Liver (tissue), 9 donors: ENCODE results near the gene MYMK. TPM values are rescaled to one million over a fixed set of nuclear protein-coding genes. Genes with fewer than 3 reads are reported as not detected.

Experiments used
- DNase-seq: peaks from one replicate; pipeline ENCODE4 v3.0.0-alpha.2; 2017; ENCODE audit warnings: low spot score
- H3K27ac ChIP-seq, 2 donors: one replicate each; pipeline ENCODE4 v1.7.0; 2013; ENCODE audit warnings: inconsistent platforms in 2 of 2, low read length in 2 of 2, control low read depth in 1 of 2, low read depth in 1 of 2, mild to moderate bottlenecking in 1 of 2
- H3K27me3 ChIP-seq, 4 donors: one replicate each; pipeline versions ENCODE4 v1.6.1 to v1.7.0; 2013; ENCODE audit warnings: low read length in 3 of 4, inconsistent platforms in 1 of 4, mild to moderate bottlenecking in 1 of 4, moderate library complexity in 1 of 4; ENCODE audit not compliant: control insufficient read depth in 4 of 4, insufficient read depth in 4 of 4
- H3K36me3 ChIP-seq, 4 donors: one replicate each; pipeline versions ENCODE4 v1.6.1 to v1.7.0; 2013; ENCODE audit warnings: low read length in 3 of 4, mild to moderate bottlenecking in 3 of 4, low read depth in 1 of 4, moderate library complexity in 1 of 4; ENCODE audit not compliant: control insufficient read depth in 4 of 4, insufficient read depth in 3 of 4
- H3K4me1 ChIP-seq, 4 donors: one replicate each; pipeline versions ENCODE4 v1.6.1 to v1.7.0; 2013; ENCODE audit warnings: low read length in 3 of 4, mild to moderate bottlenecking in 3 of 4, moderate library complexity in 1 of 4; ENCODE audit not compliant: control insufficient read depth in 4 of 4, insufficient read depth in 4 of 4
- H3K4me3 ChIP-seq, 3 donors: one replicate each; pipeline versions ENCODE4 v1.6.1 to v1.7.0; 2013; ENCODE audit warnings: low read length in 3 of 3, control low read depth in 1 of 3, low read depth in 1 of 3, mild to moderate bottlenecking in 1 of 3
- H3K9ac ChIP-seq, 2 donors: one replicate each; pipeline ENCODE4 v1.7.0; 2013; ENCODE audit warnings: low read length in 2 of 2, mild to moderate bottlenecking in 2 of 2, moderate library complexity in 2 of 2, control low read depth in 1 of 2, low read depth in 1 of 2
- H3K9me3 ChIP-seq, 4 donors: one replicate each; pipeline versions ENCODE4 v1.6.1 to v1.7.0; 2013; ENCODE audit warnings: low read length in 3 of 4; ENCODE audit not compliant: control insufficient read depth in 4 of 4
- ATF3 ChIP-seq: IDR thresholded peaks from 2 replicates; pipeline ENCODE4 v1.6.1; 2016; ENCODE audit warnings: antibody characterized with exemption
- CTCF ChIP-seq: fragments of 150-350 bp; IDR thresholded peaks from 2 replicates; pipeline ENCODE4 v1.5.1; 2017; ENCODE audit warnings: improper control_type of control experiment, low read depth, low read length; ENCODE audit not compliant: missing input control
- EGR1 ChIP-seq, 2 donors: IDR thresholded peaks; 2 replicates each; pipeline ENCODE4 v1.6.1; 2016 to 2018; ENCODE audit warnings: antibody characterized with exemption in 2 of 2, low read depth in 2 of 2
- FOXA1 ChIP-seq: IDR thresholded peaks from 2 replicates; pipeline ENCODE4 v1.6.1; 2016; ENCODE audit warnings: antibody characterized with exemption
- FOXA2 ChIP-seq: IDR thresholded peaks from 2 replicates; pipeline ENCODE4 v1.6.1; 2016; ENCODE audit warnings: antibody characterized with exemption
- GABPA ChIP-seq, 2 donors: IDR thresholded peaks in 1 of 2; conservative IDR thresholded peaks in 1 of 2; 2 replicates each; pipeline ENCODE4 v1.6.1; 2016; ENCODE audit warnings: antibody characterized with exemption in 2 of 2, mild to moderate bottlenecking in 1 of 2, moderate library complexity in 1 of 2
- HNF4A ChIP-seq, 2 donors: conservative IDR thresholded peaks; 2 replicates each; pipeline ENCODE4 v1.6.1; 2016; ENCODE audit warnings: antibody characterized with exemption in 2 of 2, mild to moderate bottlenecking in 2 of 2
- HNF4G ChIP-seq: IDR thresholded peaks from 2 replicates; pipeline ENCODE4 v1.6.1; 2016; ENCODE audit warnings: antibody characterized with exemption
- MAX ChIP-seq: IDR thresholded peaks from 2 replicates; pipeline ENCODE4 v1.6.1; 2016; ENCODE audit warnings: antibody characterized with exemption
- NR2F2 ChIP-seq: IDR thresholded peaks from 2 replicates; pipeline ENCODE4 v1.6.1; 2016; ENCODE audit warnings: antibody characterized with exemption
- RAD21 ChIP-seq, 2 donors: IDR thresholded peaks; 2 replicates each; pipeline ENCODE4 v1.6.1; 2016; ENCODE audit warnings: antibody characterized with exemption in 2 of 2, mild to moderate bottlenecking in 2 of 2
- REST ChIP-seq: IDR thresholded peaks from 2 replicates; pipeline ENCODE4 v1.6.1; 2016; ENCODE audit warnings: antibody characterized with exemption, mild to moderate bottlenecking
- RXRA ChIP-seq, 2 donors: IDR thresholded peaks; 2 replicates each; pipeline ENCODE4 v1.6.1; 2017 to 2018; ENCODE audit warnings: antibody characterized with exemption in 2 of 2, mild to moderate bottlenecking in 1 of 2
- SP1 ChIP-seq: IDR thresholded peaks from 2 replicates; pipeline ENCODE4 v1.6.1; 2018; ENCODE audit warnings: antibody characterized with exemption, mild to moderate bottlenecking
- TAF1 ChIP-seq: conservative IDR thresholded peaks from 2 replicates; pipeline ENCODE4 v1.6.1; 2016; ENCODE audit warnings: antibody characterized with exemption, mild to moderate bottlenecking
- YY1 ChIP-seq: IDR thresholded peaks from 2 replicates; pipeline ENCODE4 v1.6.1; 2016; ENCODE audit warnings: antibody characterized with exemption, mild to moderate bottlenecking
- ZBTB33 ChIP-seq: IDR thresholded peaks from 2 replicates; pipeline ENCODE4 v1.6.1; 2016; ENCODE audit warnings: antibody characterized with exemption
- WGBS: extraction: QIAGEN DNeasy Blood & Tissue Kit; methylation state at CpG from one replicate; pipeline ENCODE4 v1.1.7; 2013; 5-methylcytosine and 5-hydroxymethylcytosine counted together
- polyA plus RNA-seq, 2 donors: library from polyadenylated mRNA; stranded (reverse) in 1 of 2; unstranded in 1 of 2; fragments of 200-250 nt in 1 of 2; fragments of >200 nt in 1 of 2; fragmentation: Nextera tagmentation in 1 of 2; extraction: Ambion mirVana in 1 of 2; gene quantifications; one replicate each; pipeline versions ENCODE4 v1.2.1 to v1.2.3, GENCODE V29; 2013 to 2015
- total RNA-seq, 2 donors: library from RNA; depleted of rRNA; stranded (reverse); fragments of >200 nt; gene quantifications; one replicate each; pipeline ENCODE4 v1.2.3, GENCODE V29; 2014
- donor health status: healthy.
- donor health status: healthy.
- donor health status: healthy.
- donor health status: healthy.
- donor health status: healthy.

The MYMK gene
- total and polyA plus RNA-seq, 4 donors: not detected

GRCh38 chr9:133556354-133556753, 31.6 kb upstream of the MYMK start:
- 93% methylated on average over 5 of the region's 5 CpGs for WGBS
- Histone ChIP-seq H3K4me3 (no peak overlapping the region), H3K9me3 (no peaks in the 10 kb centered on the region), H3K27me3 (no peaks in the 10 kb centered on the region), H3K36me3 (peaks cover 0 to 14% (median 1%) of the 10 kb centered on the region in 4 donors), H3K27ac (no peak overlapping the region), H3K9ac (no peak overlapping the region), H3K4me1 (peaks cover 0 to 7% (median 2%) of the 10 kb centered on the region in 4 donors)
- no peak for DNase-seq
- no peak for TF ChIP-seq TAF1
- TF ChIP-seq HNF4G: no peak
- TF ChIP-seq FOXA1: no peak
- TF ChIP-seq FOXA2: no peak
- no peak for TF ChIP-seq CTCF
- no peak for TF ChIP-seq SP1

- Histone ChIP-seq H3K4me3 (no peak overlapping the region), H3K4me1 (peaks cover 0 to 7% (median 2%) of the 10 kb centered on the region in 4 donors), H3K9me3 (no peaks in the 10 kb centered on the region), H3K36me3 (peaks cover 0 to 19% (median 5%) of the 10 kb centered on the region in 4 donors), H3K27ac (no peak overlapping the region), H3K9ac (no peak overlapping the region), H3K27me3 (no peaks in the 10 kb centered on the region)
- WGBS: 94% methylated on average over 8 of the region's 8 CpGs
- no peak for DNase-seq
- TF ChIP-seq NR2F2 (no peak), ZBTB33 (no peak), RXRA (IDR thresholded peaks at IDR 0.05) (no peak), SP1 (no peak), TAF1 (no peak)
Measured at GRCh38 chr9:133554729-133555128, 30.0 kb upstream of the MYMK start.

GRCh38 chr9:133553973-133554713, 29.4 kb upstream of the MYMK start:
- peaks cover 0 to 19% (median 5%) of the 10 kb centered on the region in 4 donors for H3K36me3 ChIP-seq
- H3K27me3 ChIP-seq: no peaks in the 10 kb centered on the region
- H3K9ac ChIP-seq: no peak overlapping the region
- no peaks in the 10 kb centered on the region for H3K9me3 ChIP-seq
- peaks cover 0 to 7% (median 2%) of the 10 kb centered on the region in 4 donors for H3K4me1 ChIP-seq
- 91% methylated on average over 31 of the region's 31 CpGs for WGBS
- TF ChIP-seq REST (no peak), EGR1 (IDR thresholded peaks at IDR 0.05; ENCODE audit: low read depth in 2 of 2) (no peak), HNF4G (no peak), YY1 (no peak), GABPA (IDR thresholded peaks at IDR 0.05 in 1 of 2, conservative IDR thresholded peaks at IDR 0.05 in 1 of 2) (no peak), SP1 (no peak), ZBTB33 (no peak), TAF1 (no peak), FOXA2 (no peak), NR2F2 (no peak), MAX (no peak), HNF4A (conservative IDR thresholded peaks at IDR 0.05) (no peak), RAD21 (IDR thresholded peaks at IDR 0.05) (no peak), RXRA (IDR thresholded peaks at IDR 0.05) (no peak), ATF3 (no peak)
- no peak overlapping the region for H3K27ac ChIP-seq
- DNase-seq: no peak
- no peak overlapping the region for H3K4me3 ChIP-seq
